ENCODE measurements around the gene ARMH2.
"Not testable (repeated sequence)": the region's sequence is repeated elsewhere in the genome, so short reads cannot be mapped to it uniquely, and the experiment has no call there.

ARMH2 gene

GRCh38 chr6:24809728-24810127, 11.0 kb upstream of the ARMH2 start:
- no peak for DNase-seq

DNA sequence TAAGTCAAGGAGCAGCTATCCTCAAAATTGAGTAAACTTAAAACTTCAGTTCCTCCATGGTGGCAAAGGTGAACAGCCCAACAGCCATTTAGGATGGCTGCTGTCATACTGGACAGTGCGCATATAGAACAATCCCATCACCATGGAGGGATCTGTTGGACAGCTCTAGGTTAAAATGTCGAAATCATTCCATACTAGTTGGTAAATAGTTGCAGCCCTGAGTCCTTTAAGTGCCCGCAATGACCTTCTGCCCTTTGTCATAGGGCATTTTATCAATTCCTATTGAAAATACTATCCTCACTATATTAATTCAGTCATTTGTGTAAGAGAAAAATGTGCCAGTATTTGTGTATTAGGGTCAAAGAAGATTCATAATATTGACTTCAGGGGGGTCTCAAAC, 8.9 kb upstream of the ARMH2 start:
- DNase-seq: no peak

DNA sequence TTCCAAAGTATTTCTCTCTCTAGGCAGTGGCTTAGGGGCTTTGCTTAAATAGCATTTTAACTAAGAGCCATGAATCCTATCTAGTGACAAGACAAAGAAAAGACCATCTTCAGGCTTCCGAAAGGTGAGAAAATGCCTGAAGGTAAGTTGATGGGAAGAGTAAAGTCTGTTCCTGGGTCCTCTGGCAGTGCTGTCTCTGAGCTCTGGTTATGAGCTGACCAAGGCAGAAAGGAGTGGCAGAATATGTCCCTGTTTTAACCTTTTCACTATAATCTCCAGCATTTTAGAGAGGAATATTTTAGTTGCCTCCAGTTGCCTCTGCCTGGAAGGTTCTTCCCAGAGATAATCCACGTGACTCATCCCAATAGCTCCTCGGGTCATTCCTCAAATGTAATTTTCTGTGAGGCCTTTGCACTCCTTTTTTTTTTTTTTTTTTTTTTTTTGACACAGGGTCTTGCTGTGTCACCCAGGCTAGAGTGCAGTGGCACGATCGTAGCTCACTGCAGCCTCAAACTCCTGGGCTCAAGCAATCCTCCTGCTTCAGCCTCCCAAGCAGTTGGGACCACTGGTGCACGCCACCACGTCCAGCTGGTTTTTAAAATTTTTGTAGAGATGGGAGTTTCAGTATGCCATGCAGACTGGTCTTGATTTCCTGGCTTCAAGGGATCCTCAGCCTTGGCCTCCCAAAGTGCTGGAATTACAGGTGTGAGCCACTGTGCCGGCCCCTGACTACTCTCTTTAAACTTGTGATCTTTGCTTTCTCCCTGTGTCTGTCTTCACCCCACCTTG, 3.7 kb upstream of the ARMH2 start:
- DNase-seq: no peak

GRCh38 chr6:24799541-24799915, 811 bp upstream of the ARMH2 start:
- no peak for DNase-seq

DNA sequence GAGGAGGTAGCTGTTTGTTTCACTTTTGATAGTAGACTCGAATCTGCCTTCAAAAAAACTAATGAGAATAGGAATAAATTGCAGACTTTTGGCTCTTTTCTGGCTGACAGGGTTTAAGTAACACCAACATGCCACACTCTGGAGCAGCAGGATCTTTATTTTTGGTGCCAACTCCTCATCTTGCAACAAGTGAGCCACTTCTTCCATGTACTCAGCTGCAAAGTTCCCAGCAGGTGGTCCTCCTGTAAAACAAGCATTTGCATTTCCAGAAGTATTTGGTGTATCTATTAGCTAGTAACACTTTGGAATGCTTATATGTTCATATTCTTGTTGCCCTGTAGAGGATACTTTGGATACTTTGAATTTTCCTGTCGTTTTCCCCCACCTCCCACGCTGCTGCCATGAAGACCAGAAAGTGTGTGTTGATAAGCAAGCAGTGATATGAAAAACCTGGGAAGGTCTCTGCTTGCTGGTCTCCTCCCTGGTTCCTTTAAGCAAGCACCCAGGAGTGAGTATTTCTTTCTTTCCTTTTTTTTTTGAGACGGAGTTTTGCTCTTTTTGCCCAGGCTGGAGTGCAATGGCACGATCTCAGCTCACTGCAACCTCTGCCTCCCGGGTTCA, 1.0 kb downstream of the ARMH2 start:
- no peak for DNase-seq

- DNase-seq: no peak
Measured at GRCh38 chr6:24796616-24797290, 2.0 kb downstream of the ARMH2 start.

GRCh38 chr6:24795106-24795505, 3.6 kb downstream of the ARMH2 start:
- DNase-seq: no peak

GRCh38 chr6:24788031-24788665, 10.6 kb downstream of the ARMH2 start:
- no peak for DNase-seq

DNA sequence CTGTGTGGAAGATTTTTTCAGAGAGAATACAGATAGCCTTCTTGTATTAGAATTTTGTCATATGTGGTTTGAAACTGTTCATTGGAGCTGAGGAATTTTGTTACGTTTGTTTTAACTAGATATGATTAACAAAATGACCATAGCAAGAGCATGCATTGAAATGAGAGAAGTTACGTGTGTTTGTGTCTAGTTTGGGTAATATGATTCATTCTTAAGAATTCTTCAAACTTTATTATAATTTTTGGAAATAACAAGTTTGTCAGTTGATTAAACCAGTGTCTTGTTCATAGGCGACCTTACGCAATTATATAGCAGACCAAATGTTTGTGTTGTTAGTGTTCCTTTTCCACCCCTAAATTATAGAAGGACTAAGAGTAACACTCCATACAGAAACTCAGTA, 18.5 kb downstream of the ARMH2 start:
- no peak for DNase-seq

DNA sequence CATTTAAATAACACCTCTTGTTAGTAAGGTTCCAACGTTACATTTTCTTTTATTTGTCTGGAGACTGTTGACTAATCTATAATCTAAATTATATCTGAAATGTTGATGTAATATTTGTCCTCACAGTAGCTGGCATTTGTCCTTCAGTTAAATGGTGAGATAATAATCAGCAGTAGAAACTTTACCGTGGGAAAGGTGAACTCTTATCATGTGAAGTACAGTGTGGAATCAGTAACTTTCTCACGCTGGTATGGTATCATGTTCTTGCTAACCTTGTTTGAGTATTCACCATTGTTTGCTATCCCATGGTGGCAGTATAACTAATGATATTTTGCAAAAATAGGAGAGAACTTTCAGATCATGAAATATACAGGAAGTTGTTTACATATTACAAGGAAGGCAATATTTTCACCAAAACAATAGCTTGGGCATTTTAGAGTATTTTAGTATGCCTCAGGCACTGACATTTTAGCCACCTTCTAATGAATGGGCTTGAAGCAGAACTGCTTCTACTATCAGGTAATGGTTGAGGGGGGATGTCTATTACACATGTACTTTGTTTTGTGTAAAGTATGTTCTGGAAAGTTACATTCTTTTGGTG, 19.2 kb downstream of the ARMH2 start:
- no peak for DNase-seq

- DNase-seq: no peak
Measured at GRCh38 chr6:24778878-24779277, 19.8 kb downstream of the ARMH2 start.

DNA sequence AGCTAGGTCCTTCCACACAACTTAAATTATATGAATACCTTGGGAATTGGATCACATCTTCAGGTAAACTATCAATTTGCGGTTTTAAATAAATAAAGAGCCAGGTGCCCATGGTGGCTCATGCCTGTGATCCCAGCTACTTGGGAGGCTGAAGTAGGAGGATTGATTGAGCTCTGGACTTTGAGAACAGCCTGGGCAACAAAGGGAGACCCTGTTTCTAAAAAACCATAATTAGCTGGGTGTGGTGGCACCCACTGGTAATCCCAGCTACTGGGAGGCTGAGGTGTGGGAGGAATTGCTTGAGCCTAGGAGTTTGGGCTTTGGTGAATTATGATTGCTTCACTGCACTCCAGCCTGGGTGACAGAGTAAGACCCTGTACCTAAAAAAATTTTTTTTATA, 20.6 kb downstream of the ARMH2 start:
- no peak for DNase-seq

- DNase-seq: no peak
Measured at GRCh38 chr6:24777227-24777626, 21.5 kb downstream of the ARMH2 start.

GRCh38 chr6:24775520-24776058, 23.1 kb downstream of the ARMH2 start:
- DNase-seq: no peak

GRCh38 chr6:24774696-24775519, 23.8 kb downstream of the ARMH2 start, which contains the start of gene GMNN:
Gene GMNN (plus strand): TSS chr6:24774937. CDS start chr6:24777247, 2,310 bp downstream.
- peak; percentile 98 for DNase-seq

GRCh38 chr6:24768361-24768760, 30.4 kb downstream of the ARMH2 start:
- DNase-seq: no peak

GRCh38 chr6:24766680-24767462, 31.8 kb downstream of the ARMH2 start:
- no peak for DNase-seq

DNA sequence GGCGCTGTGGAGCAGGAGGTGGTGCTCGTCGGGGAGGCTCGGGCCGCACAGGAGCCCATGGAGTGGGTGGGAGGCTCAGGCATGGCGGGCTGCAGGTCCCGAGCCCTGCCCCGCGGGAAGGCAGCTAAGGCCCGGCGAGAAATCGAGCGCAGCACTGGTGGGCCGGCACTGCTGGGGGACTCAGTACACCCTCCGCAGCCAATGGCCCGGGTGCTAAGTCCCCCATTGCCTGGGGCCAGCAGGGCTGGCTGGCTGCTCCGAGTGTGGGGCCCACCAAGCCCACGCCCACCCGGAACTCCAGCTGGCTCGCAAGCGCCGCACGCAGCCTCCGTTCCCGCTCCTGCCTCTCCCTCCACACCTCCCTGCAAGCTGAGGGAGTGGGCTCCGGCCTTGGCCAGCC, 32.7 kb downstream of the ARMH2 start:
- DNase-seq: not testable (repeated sequence)

- not testable (repeated sequence) for DNase-seq
Measured at GRCh38 chr6:24764833-24765828, 33.6 kb downstream of the ARMH2 start.

DNA sequence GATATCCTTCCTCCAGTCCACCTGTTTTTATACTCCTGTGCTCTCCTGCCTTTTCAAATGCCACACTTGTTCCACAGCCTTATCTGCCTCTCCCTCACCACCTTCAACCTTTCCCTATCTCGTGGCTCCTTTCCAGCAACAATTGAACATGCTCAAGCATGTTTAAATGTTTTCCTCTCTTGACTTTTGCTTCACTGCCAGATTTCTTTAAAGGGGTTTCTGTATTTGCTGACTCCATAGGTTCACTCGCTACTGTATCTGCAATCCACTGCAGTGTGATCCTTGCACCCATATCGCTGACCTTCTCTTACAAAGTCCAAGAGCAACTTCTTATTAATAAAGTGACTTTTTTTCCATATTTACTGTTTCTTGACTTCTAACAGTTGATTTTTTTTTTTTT, 35.1 kb downstream of the ARMH2 start:
- no peak for DNase-seq

Measured in right forelimb (tissue), 1 donor.